GM18526 (cell line): ENCODE data around the gene SPHK1.
A peak's percentile ranks its signal among the peaks of the same experiment; 100 is the strongest.

ENCODE experiments used
- POLR2A ChIP-seq: IDR thresholded peaks from 3 replicates; pipeline ENCODE4 v1.6.1; 2011; ENCODE audit not compliant: insufficient read length; ENCODE audit errors: extremely low read depth

SPHK1 gene, protein sequence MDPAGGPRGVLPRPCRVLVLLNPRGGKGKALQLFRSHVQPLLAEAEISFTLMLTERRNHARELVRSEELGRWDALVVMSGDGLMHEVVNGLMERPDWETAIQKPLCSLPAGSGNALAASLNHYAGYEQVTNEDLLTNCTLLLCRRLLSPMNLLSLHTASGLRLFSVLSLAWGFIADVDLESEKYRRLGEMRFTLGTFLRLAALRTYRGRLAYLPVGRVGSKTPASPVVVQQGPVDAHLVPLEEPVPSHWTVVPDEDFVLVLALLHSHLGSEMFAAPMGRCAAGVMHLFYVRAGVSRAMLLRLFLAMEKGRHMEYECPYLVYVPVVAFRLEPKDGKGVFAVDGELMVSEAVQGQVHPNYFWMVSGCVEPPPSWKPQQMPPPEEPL

DNA sequence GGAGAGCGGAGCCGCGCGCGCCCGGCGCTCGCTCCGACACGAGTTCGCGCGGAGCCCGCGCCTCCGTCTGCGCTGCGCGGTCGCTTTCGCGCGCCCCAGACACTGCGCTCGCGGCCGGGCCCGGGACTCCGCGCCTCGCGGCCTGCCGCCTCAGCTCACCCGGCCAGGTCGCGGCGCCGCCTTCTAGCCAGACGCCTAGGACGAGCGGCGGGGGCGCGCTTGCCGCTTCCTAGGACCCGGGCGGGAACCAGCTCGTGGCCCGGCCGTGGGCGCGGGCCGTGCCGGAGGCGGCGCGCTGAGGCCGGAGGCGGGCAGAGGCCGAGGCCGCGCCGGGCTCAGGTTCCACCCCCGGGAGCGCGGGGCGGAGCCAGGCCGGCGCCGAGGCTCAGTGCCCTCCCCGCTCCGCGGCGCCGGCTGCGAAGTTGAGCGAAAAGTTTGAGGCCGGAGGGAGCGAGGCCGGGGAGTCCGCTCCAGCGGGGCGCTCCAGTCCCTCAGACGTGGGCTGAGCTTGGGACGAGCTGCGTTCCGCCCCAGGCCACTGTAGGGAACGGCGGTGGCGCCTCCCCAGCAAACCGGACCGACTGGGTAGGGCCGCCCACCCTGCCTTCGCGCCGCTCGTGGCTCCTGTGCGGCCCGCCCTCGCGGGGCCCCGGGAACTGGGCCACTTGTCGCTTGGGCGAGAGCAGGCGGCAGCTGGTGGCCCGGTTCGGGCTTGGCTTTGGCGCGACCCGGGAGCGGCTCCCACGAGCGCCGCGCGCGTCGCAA is at the start of gene SPHK1:
SPHK1 (plus strand) TSS at position 388 of the 765 bp plus-strand sequence. CDS start 1,036 bp downstream, outside the sequence.
- TF ChIP-seq POLR2A = no peak

DNA sequence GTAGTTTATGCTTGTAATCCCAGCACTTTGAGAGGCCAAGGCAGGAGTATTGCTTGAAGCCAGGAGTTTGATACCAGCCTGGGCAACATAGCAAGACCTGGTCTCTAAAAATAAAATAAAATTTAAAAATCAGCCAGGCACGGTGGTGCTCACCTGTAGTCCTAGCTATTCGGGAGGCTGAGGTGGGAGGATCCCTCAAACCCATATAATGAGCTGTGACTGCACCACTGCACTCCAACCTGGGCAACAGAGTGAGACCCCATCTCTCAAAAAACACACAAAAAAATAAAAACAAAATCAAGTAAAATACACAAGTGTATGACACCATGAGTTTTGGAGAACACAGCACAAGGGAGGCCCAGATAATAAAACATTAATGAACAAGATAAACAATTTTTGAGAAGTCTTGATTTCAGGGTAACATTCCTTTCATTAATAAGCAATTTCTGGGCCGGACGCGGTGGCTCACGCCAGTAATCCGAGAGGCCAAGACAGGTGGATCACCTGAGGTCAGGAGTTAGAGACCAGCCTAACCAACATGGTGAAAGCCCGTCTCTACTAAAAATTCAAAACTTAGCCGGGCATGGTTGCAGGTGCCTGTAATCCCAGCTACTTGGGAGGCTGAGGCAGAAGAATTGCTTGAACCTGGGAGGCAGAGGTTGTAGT is 48.6 kb upstream of the SPHK1 start:
- no peak for TF ChIP-seq POLR2A

DNA sequence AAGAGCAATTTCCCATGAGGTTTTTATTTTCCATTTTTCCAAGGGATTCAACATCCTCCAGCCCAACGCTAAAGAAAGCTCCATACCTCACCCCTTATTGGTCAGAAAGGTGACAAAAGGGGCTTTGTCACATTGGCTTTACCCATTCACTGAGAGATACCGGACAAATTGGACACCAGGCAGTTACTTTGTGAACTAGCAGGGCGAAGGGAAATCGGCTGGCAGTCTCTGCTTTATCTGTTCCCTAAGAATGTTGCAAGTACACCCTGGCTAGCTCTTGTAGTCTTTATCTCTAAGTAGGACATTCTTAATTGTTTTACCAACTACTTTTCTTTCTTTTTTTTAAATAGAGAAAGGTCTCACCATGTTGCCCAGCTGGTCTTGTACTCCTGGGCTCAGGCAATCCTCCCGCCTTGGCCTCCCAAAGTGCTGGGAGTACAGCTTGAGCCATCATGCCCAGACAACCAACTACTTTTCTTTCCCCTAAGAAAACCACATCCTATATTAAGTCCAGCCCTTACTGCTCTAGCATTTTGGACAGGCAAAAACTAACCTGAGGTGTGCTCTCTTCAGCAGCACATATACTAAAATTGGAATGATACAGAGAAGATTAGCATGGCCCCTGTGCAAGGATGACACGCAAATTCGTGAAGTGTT is 47.5 kb upstream of the SPHK1 start:
- TF ChIP-seq POLR2A = no peak

DNA sequence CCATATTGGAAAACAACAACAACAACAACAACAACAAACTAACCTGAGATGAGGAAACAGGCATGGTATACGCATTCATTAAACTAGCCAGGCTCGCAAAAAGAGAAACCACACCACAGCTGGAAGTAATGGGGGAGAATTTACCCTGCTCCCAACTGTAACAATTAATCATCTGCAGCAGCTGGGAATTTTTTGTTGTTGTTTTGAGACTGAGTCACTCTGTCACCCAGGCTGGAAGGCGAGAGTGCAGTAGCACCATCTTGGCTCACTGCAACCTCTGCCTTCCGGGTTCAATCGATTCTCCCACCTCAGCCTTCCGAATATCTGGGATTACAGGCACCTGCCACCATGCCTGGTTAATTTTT is 47.0 kb upstream of the SPHK1 start:
- no peak for TF ChIP-seq POLR2A

DNA sequence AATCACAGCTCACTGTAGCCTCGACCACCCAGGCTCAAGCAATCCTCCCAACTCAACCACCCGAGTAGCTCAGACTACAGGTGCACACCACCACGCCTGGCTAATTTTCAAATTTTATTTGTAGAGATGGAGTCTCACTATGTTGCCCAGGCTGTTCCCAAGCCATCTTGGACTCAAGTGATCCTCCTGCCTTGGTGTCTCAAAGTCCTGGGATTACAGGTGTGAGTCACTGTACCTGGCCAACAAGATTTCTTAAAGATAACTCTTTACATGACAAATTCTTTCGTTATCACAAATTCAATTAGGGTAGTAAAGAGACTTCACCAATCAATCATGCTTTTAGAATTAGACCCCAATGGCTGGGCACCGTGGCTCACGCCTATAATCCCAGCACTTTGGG is 43.1 kb upstream of the SPHK1 start:
- TF ChIP-seq POLR2A = no peak

DNA sequence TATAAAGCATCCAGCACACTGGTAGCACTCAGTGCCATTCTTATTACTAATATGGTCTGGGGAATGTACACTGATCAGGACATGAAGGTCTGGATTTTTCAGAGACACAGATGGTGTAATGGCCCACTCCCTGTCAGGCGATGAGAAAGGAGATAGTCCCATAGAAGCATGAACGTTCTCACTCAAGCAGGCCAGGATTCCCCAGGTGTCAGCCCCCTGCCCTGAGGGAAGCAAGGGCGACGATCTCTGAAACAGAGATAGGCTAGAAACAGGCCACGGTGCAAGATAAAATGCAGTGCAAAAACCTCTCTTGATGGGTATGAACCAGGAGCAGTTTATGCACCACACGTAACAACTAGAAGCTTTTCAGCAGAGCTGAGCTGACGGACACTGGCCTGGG is 41.3 kb upstream of the SPHK1 start:
- no peak for TF ChIP-seq POLR2A

DNA sequence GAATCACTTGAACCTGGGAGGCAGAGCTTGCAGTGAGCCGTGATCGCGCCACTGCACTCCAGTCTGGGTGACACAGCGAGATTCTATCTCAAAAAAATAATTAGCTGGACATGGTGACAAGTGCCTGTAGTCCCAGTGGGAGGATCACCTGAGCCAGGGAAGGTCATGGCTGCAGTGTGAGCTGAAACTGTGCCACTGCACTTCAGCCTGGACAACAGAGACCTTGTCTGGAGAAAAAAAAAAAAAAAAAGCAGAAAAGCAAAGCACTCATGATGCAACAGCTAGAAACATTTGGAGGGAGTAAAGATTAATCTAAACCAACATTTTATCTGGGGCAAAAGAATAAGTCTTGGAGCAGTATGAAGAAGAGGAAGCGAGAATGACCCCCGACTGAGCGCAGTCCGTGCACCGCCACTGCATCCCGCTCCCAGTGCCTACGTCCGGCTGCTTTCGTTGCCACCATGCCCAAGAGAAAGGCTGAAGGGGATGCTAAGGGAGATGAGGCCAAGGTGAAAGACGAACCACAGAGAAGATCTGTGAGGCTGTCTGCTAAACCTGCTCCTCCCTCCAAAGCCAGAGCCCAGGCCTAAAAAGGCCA is 38.9 kb upstream of the SPHK1 start:
- no peak for TF ChIP-seq POLR2A

DNA sequence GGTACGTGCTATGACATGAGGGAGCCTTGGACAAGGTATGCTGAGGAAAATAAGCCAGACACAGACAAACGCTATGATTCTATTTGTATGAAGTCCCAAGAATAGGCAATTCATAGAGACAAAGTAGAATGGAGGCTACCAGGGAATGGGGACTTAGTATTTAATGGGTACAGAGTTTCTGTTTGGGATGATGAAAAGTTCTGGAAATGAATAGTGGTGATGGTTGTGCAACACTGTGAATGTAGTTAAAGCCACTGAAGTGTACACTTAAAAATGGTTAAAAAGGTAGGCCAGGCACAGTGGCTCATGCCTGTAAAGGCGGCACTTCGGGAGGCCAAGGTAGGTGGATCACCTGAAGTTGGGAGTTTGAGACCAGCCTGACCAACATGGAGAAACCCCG is 33.9 kb upstream of the SPHK1 start:
- no peak for TF ChIP-seq POLR2A

DNA sequence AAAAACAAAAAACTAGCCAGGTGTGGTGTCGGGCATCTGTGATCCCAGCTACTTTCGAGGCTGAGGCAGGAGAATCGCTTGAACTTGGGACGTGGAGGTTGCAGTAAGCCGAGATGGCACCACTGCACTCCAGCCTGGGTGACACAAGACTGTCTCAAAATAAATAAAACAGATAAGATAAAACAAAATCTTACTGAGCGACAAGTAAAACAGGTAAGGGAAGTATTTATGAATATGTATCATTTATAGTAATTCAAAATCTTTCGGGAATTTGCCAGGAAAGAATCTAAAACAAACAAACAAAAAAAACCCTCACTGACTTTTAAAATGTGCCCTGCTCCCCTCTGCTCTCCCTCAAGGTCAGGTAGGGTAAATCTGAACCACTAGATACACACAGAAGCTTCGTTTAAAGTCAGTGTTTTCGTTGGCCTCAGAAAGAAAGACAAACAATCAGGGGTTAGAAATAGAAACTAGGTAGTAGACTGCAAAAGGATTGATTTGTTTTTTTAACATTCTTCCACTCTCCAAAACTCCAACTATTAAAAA is 32.8 kb upstream of the SPHK1 start:
- no peak for TF ChIP-seq POLR2A

DNA sequence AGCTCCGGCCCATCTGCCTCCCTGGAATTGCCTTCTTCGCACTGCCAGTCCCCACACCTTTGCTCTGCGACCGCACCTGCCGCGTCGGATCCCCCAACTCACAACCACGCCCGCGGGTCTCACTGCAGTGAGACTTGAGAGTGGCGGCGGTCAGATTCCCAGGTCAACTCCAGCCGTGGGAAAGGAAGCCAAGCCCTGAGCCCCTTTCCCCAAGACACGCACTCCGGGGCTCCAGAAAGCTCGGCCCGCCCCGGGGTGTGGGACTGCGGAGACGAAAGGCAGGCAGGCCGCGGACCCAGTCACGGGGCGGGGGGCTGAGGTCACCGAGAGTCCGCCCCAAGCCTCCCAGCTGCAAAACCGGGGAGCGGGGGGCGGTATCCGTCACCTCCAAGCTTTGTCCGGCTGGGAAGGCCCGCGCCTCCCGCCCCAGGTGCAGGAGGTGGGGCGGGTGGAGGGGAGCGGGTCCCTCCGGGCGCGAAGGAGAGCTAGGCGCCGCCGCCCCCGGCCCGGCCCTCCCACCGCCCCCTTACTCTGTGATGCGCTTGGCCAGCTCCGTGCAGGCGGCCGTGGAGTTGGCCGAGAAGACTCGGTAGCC is 31.3 kb upstream of the SPHK1 start:
- TF ChIP-seq POLR2A = no peak

DNA sequence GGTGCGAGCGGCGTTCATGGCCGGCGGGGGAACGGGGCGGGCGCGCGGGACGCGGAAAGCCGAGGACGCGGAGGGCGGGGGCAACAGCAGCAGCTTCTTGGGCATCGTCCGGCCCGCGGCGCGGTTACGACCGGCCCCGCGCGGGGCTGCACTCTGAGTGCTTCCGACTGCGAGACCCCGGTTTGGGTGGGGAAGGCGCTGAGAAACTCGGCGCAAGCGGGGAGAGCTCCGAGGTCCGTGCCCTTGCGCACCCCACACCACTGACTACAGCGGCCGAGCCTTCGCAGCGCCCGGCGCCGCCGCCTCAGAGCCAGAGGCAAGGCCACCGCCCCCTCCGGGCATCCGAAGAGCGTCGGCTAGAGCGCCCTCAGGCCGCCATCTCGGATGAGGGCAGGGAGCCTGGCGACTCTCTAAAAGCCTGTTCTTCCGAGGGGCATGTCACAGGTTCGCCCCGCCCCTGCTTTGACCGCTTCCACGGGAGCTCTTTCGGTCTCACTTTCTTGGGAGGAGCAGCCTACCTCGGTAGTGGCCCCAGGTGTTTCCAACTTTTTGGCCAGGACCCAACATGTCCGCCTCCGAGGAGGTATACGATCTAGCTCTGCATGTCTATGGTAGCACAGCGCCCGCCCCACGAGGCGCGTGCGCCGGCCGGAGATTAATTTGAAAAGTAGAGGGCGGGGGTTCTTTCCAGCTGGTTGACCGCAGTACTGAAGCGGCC is 30.7 kb upstream of the SPHK1 start, which contains the start of gene PRPSAP1:
PRPSAP1 (minus strand) TSS at position 318 of the 718 bp plus-strand sequence; CDS start at position 105, 213 bp downstream.
- peak; percentile 90 for TF ChIP-seq POLR2A

DNA sequence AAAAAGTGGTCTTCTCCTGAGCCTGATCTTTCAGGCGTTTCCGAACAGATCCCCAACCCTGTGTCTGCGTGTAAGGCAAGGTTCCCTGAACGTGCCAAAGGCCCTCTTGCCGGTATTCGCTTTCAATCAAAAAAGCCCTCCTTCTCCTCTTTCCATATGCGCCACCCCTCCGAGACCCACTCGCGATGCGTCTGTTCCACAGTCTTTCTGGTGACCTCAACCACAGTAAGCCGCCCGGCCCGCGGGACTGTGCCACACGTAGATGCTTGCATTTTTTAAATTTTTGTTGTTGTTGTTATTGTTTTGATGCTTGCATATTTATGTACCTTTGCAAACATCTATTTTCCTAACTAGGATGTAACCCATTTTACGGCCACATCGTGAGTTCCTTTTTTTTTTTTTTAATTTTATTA is 30.1 kb upstream of the SPHK1 start:
- no peak for TF ChIP-seq POLR2A

DNA sequence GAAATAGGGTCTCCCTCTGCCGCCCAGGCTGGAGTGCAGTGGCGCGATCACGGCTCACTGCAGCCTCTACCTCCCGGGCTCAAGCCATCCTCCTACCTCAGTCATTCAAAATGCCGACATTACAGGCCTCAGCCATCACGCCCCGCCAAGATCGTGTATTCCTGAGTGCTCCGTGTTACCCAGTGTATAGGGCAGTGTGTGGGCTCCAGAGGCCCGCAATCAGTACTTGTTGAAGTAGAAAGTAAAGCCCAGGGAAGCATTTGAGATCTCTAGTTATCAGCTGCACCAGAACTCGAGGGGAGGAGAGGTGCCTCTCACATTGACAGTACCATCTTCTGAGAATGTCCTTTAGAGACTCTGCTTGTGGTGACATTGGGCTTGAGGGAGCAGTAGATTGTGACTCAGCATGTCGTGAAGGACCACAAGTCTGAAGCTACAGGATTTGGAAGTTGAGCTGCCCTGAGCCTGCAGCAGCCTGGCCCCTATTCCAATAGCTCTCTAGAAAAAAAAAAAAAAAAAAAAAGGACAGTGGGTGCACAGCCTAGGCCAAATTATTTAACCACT is 29.6 kb upstream of the SPHK1 start:
- no peak for TF ChIP-seq POLR2A
